Panc1 (cell line): ENCODE measurements around the gene MAGI1.

ENCODE experiments used
- REST ChIP-seq, 2 experiments: IDR thresholded peaks; 2 replicates each; pipeline ENCODE4 v1.6.1; 2011 to 2012; ENCODE audit warnings: low read depth in 2 of 2, control low read depth in 1 of 2, low read length in 1 of 2, mild to moderate bottlenecking in 1 of 2, moderate library complexity in 1 of 2; ENCODE audit not compliant: insufficient read depth in 1 of 2
- TF ChIP-seq, protein P1 (sequence below): fragments of 450-650 bp; IDR thresholded peaks from 2 replicates; pipeline ENCODE4 v1.5.1; 2017; ENCODE audit warnings: mild to moderate bottlenecking

DNA sequence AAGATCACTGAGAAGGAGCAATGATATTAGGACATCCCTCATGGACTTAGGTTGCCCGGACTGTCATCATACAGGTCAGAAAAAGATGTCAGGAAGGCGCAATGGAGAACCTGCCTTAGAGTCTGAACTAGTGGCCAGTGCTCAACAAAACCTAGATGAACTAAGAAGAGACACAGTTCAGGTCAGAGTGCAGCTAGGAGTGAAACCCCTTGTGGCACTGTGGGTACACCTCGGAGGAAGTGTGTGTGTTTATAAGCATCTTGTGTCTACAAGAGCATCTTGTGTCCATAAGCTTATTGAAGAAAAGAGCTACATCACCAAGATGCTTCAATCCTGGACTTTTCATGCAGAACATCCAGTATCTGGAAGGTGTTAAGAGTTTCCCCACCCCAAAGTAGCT lies 315.7 kb downstream of the MAGI1 start:
- TF ChIP-seq, protein P1, sequence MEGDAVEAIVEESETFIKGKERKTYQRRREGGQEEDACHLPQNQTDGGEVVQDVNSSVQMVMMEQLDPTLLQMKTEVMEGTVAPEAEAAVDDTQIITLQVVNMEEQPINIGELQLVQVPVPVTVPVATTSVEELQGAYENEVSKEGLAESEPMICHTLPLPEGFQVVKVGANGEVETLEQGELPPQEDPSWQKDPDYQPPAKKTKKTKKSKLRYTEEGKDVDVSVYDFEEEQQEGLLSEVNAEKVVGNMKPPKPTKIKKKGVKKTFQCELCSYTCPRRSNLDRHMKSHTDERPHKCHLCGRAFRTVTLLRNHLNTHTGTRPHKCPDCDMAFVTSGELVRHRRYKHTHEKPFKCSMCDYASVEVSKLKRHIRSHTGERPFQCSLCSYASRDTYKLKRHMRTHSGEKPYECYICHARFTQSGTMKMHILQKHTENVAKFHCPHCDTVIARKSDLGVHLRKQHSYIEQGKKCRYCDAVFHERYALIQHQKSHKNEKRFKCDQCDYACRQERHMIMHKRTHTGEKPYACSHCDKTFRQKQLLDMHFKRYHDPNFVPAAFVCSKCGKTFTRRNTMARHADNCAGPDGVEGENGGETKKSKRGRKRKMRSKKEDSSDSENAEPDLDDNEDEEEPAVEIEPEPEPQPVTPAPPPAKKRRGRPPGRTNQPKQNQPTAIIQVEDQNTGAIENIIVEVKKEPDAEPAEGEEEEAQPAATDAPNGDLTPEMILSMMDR: no peak
- no peak for TF ChIP-seq REST (IDR thresholded peaks at IDR 0.05; ENCODE audit: insufficient read depth in 1 of 2, low read depth in 2 of 2, low read length in 1 of 2)
